Measurements from ENCODE around the gene PGA3.

Gene PGA3

GRCh38 chr11:61189933-61190332 is 13.4 kb upstream of the PGA3 start:
- ChIA-PET CTCF (interaction anchor here (1.6 to 5.0 kb wide), 2 partner anchors 196 to 359 kb away, joined by 4 to 33 read pairs; no protein-coding TSS in a partner anchor), POLR2A (no interaction called here)
- TF ChIP-seq CTCF (IDR thresholded peaks at IDR 0.05; ENCODE audit: insufficient read depth, low read length, missing control alignments): no peak
- DNase-seq (ENCODE audit: low read depth, low spot score): no peak
- no peak overlapping the region for H3K4me3 ChIP-seq (ENCODE audit: low read depth, low read length)

DNA sequence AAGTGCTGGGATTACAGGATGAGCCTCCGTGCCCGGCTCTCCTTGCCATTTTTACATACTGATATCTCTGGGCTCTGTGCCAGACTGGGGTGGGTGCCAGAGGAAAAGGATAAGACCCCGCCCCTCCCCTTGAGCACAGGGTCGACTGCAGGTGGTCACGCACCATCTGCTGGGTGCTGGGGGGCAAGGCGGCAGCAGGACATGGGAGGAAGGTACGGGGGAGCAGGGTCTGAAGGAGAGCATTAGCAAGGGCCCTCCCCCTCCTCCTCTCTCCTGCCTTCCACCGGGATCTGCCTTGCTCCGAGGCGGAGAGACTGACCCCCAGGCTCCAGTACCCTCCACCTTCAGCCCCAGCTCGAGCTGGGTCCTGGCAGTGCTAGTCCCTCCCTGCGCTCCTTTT is 9.7 kb upstream of the PGA3 start:
- TF ChIP-seq CTCF (IDR thresholded peaks at IDR 0.05; ENCODE audit: insufficient read depth, low read length, missing control alignments): no peak
- no peak overlapping the region for H3K4me3 ChIP-seq (ENCODE audit: low read depth, low read length)
- ChIA-PET POLR2A (no interaction called here), CTCF (no interaction called here)
- no peak for DNase-seq (ENCODE audit: low read depth, low spot score)

DNA sequence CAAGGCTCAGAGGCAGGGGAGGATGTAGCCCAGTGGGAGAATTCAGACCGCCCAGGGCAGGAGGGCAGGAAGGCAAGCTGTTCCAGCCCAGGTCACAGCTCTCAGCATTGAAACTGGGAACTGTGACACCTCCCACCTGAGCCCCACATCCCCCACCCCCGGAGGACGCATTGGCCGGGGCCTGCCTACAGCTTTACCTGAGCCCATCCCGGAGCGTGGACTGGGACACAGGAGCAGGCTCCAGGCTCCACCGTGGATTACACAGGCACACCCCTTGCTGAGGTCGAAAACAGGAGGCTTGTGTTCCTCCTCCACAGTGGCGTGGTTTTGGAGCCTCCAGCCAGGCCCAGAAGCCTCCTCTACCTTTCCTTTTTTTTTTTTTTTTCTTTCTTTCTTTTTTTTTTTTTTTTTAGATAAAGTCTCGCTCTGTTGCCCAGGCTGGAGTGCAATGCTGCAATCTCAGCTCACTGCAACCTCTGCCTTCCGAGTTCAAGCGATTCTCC is 9.1 kb upstream of the PGA3 start:
- POLR2A ChIA-PET: no interaction called here

GRCh38 chr11:61194981-61195695 is 8.2 kb upstream of the PGA3 start:
- ChIA-PET CTCF (interaction anchor here (1.4 to 3.1 kb wide), 2 partner anchors 8 to 10 kb away, joined by 3 to 22 read pairs; no protein-coding TSS in a partner anchor), POLR2A (no interaction called here)

More for the DNA sequence above, 9.1 kb upstream of the PGA3 start:
- CTCF ChIA-PET: no interaction called here
- H3K4me3 ChIP-seq (ENCODE audit: low read depth, low read length): no peak overlapping the region
- no peak for TF ChIP-seq CTCF (IDR thresholded peaks at IDR 0.05; ENCODE audit: insufficient read depth, low read length, missing control alignments)
- DNase-seq (ENCODE audit: low read depth, low spot score): no peak

DNA sequence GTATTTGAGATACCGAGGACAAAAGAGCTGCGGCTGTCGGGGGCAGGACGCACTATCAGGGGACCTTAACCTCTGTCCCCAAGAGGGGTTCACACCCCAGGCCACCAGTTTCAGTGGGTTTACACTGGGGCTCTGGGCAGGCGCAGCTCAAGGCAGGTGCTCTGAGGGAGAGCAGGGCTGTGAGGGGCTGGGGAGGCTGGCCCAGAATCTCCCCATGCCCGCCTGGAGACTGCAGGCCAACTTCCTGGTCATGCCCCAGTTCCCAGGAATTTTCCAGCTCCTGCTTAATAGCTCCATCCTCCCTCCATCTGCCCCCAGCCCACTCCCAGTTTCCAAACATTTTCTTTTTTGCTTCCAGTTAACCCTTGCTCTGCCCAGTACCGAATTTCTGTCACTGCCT is 7.6 kb upstream of the PGA3 start:
- no peak for DNase-seq (ENCODE audit: low read depth, low spot score)
- H3K4me3 ChIP-seq (ENCODE audit: low read depth, low read length): no peak overlapping the region
- no peak for TF ChIP-seq CTCF (IDR thresholded peaks at IDR 0.05; ENCODE audit: insufficient read depth, low read length, missing control alignments)
- POLR2A ChIA-PET: no interaction called here
- CTCF ChIA-PET: interaction anchor here (1.4 to 3.1 kb wide), 2 partner anchors 8 to 11 kb away, joined by 3 to 22 read pairs; no protein-coding TSS in a partner anchor

More at GRCh38 chr11:61194981-61195695, 8.2 kb upstream of the PGA3 start:
- H3K4me3 ChIP-seq (ENCODE audit: low read depth, low read length): no peak overlapping the region
- DNase-seq (ENCODE audit: low read depth, low spot score): no peak
- no peak for TF ChIP-seq CTCF (IDR thresholded peaks at IDR 0.05; ENCODE audit: insufficient read depth, low read length, missing control alignments)

GRCh38 chr11:61198361-61198760 is 5.0 kb upstream of the PGA3 start:
- POLR2A ChIA-PET: no interaction called here
- CTCF ChIA-PET: interaction anchor here (0.6 to 3.1 kb wide), 2 partner anchors 11 to 25 kb away, joined by 4 to 22 read pairs; no protein-coding TSS in a partner anchor
- DNase-seq (ENCODE audit: low read depth, low spot score): no peak
- no peak for TF ChIP-seq CTCF (IDR thresholded peaks at IDR 0.05; ENCODE audit: insufficient read depth, low read length, missing control alignments)
- H3K4me3 ChIP-seq (ENCODE audit: low read depth, low read length): no peak overlapping the region

All from AG04449 (cell line).